Measurements from ENCODE around the gene CACNB2.

The CACNB2 gene

DNA sequence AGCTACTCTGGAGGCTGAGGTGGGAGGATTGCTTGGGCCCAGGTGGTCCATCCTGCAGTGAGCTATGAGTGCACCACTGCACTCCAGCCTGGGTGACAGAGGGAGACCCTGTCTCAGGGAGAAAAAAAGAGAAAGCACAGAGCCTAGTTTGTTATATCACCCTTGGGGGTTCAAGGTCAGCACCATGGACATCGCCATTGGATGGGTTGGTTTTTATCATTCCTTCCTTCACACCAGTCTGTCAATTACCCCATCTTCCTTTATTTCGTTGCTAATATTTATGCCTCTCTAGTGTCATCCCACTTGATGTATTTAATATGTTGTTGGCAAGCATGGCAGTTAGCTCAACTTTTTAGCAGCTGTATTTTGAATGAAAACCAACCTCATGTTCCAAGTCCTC is 328.9 kb downstream of the CACNB2 start:
- no peak for DNase-seq (ENCODE audit: low read depth)
- H3K4me3 ChIP-seq (ENCODE audit: low read depth, low read length) = no peak overlapping the region

DNA sequence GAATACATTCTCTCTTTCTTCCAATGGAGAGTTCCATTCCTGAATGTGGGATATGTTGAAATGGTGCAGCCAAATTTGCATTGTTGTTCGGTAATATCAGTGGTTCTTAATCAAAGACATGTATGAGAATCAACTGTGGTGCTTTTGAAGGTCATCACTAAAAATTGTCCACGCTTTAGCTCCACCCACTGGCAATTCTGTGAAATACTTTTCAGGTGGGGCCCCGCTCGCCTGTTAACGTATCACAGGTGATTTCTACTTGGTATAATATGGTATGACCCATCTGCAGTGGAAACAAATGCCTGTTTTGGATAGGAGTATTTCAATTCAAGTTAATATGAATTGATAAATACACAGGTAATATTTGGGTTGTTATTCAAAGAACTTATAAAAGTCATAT is 332.8 kb downstream of the CACNB2 start:
- no peak overlapping the region for H3K4me3 ChIP-seq (ENCODE audit: low read depth, low read length)
- no peak for DNase-seq (ENCODE audit: low read depth)

DNA sequence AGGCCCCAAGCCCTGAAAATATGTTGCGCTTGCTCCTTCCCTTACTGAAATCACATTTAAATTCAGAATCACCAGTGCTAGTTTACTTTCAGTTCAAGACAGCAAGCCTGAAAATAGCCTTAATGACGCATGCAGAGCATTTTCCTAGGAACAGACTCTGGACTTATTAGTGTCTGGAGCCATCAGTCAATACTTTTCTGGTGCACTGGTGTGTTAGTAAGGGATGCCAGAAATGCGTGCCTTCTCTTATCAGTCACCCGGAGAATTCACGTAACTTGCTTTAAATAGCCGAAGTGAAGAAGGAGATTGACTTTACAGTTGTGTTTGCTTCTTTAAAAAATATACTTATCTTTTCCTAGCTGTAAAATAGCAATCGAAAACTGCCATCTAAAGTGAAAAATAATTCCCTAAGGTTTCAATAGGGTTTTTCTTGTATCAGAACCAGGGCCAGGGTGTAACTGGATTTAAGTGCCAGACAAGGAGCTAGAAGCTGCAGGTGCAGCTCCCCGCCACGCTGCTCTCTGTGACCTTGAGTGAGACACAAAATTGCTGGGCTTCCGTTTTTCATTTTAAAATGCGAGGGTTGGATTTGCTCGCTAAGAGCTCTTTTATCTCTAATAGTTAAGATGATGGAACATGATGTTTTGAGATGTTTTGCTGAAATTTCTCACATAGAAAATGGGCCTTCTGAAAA is 333.3 kb downstream of the CACNB2 start:
- no peak overlapping the region for H3K4me3 ChIP-seq (ENCODE audit: low read depth, low read length)
- no peak for DNase-seq (ENCODE audit: low read depth)

DNA sequence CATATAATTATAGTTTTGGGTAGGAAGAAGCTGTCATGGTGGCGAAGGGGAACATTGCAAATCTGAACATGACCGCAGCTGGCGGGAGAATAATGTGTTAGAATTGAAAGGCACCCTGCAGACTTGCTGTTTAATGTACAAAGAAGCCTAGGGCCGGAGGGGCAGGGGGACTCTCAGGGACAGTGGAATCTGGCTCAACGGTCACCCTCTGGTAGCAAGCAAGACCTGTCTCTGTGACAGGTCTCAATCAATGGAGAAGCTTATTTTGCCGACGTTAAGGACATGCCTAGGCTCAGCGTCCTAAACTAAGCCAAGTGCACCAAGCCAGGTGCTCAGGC is 333.9 kb downstream of the CACNB2 start:
- H3K4me3 ChIP-seq (ENCODE audit: low read depth, low read length) = no peak overlapping the region
- no peak for DNase-seq (ENCODE audit: low read depth)

DNA sequence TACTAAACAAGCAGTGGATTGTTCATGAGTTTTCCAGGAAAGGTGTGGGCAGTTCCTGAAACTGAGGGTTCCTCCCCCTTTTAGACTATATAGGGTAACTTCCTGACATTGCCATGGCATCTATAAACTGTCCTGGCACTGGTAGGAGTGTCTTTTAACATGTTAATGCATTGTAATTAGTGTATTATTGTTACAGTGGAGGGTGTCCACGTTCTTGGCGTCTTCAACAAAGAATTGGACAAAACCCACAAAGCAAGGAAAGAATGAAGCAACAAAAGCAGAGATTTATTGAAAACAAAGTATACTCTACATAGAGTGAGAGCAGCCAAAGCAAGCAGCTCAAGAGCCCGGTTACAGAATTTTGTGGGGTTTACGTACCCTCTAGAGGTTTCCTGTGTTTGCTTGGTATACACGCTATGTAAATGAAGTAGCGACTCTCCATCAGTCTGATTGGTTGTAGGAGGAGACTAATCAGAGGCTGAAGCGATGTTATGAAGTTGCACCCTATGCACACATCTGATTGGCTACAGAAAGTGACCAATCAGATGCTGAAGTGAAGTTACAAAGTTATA is 335.9 kb downstream of the CACNB2 start:
- no peak for DNase-seq (ENCODE audit: low read depth)

DNA sequence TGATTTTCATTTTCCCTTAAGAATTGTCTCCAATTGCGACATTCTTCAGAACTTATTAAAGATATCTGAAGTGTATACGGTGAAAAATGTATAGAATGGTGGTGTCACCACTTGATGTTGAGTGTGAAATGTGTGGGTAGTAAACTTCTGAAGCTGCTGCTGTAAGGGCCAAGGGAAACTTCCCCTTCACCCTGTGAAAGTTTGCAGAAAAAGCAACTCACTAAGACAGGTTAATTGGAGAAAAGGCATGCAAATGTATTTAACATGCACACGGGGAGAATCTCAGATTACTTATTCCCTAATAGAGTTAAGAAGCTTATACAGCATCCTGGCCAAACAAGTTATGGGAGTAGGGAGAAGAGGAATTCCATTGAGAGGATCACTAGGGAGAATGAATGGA is 338.1 kb downstream of the CACNB2 start:
- no peak overlapping the region for H3K4me3 ChIP-seq (ENCODE audit: low read depth, low read length)
- DNase-seq (ENCODE audit: low read depth) = no peak

More for the DNA sequence above, 335.9 kb downstream of the CACNB2 start:
- no peak overlapping the region for H3K4me3 ChIP-seq (ENCODE audit: low read depth, low read length)

DNA sequence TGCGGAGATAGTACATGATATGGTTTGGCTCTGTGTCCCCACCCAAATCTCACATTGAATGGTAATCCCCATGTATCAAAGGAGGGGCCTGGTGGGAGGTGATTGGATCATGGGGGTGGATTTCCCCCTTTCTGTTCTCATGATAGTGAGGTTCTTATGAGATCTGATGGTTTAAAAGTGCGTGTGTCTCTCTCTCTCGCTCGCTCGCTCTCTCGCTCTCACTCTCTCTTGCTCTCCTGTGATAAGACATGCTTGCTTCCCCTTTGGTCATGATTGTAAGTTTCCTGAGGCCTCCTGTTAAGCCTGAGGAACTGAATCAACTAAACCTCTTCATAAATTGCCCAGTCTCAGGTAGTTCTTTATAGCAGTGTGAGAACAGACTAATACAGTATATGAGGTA is 339.3 kb downstream of the CACNB2 start:
- DNase-seq (ENCODE audit: low read depth) = no peak
- no peak overlapping the region for H3K4me3 ChIP-seq (ENCODE audit: low read depth, low read length)

DNA sequence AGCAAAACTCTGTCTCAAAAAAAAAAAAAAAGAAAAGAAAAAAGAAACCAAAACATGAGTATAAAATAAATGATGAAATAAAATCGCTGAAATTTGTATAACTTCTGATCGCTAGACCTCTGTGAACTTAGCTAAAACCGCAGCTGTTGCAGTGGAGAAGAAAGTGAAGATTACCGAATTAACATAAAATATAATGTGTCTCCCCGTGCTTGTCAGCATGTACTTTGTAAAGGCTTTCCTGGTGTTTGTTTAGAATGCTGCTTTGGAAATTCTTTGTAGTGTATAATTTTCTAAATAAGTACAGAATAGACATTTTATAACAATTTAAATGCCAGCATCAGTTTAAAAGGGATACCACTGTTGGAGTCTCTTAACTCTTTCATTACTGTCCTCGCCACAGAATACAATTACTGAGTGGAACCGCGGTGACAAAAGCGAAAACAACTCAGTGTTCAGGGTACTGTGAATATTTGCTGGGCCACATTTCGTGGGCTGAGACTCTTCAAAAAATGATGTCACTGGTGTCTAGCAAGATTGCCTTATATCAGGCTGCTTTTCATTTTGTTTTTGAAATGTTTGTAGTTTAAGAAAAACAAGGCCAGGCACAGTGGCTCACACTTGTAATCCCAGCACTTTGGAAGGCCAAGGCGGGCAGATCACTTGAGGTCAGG is 343.4 kb downstream of the CACNB2 start:
- H3K4me3 ChIP-seq (ENCODE audit: low read depth, low read length) = no peak overlapping the region

DNA sequence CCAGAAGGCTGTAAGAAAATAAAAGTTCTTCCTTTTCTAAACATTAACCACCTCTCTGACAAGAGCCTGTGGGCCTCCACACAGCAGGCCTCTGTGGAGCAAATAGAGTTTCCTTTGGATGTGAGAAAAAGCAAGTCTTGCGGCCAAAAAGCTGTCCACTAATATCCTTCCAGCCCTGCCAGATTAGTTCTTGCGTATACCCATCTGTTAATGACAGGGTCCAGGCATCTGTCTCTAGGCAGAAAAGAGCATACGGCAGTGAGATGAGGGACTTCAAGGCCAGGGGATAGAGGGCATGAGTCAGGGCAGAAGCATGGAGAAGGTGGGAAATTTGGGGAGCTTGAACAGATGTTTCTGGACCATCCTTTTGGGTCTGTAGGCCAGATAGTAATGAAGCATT is 346.2 kb downstream of the CACNB2 start:
- H3K4me3 ChIP-seq (ENCODE audit: low read depth, low read length) = no peak overlapping the region
- DNase-seq (ENCODE audit: low read depth) = no peak

More for the DNA sequence above, 343.4 kb downstream of the CACNB2 start:
- DNase-seq (ENCODE audit: low read depth) = no peak

DNA sequence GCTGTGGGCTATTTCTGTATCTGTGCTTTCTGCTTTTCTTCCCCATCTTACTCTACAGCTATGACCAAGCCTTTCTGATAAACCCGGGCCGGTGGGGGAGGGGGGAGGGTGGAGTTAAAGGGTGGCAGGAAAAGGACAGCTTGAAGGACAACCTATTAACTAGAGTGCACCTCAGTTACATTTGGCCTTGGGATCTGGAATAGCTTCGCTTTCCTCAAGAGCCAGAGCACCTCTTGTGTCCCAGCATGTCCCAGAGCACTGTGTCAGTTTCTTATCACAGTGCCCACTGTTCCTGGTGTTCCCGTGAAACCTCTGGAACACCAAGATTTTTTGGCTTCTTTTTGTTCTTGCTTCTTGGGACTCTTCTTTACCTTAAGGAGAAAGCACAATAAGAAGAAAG is 350.5 kb downstream of the CACNB2 start:
- DNase-seq (ENCODE audit: low read depth) = no peak
- H3K4me3 ChIP-seq (ENCODE audit: low read depth, low read length) = no peak overlapping the region

DNA sequence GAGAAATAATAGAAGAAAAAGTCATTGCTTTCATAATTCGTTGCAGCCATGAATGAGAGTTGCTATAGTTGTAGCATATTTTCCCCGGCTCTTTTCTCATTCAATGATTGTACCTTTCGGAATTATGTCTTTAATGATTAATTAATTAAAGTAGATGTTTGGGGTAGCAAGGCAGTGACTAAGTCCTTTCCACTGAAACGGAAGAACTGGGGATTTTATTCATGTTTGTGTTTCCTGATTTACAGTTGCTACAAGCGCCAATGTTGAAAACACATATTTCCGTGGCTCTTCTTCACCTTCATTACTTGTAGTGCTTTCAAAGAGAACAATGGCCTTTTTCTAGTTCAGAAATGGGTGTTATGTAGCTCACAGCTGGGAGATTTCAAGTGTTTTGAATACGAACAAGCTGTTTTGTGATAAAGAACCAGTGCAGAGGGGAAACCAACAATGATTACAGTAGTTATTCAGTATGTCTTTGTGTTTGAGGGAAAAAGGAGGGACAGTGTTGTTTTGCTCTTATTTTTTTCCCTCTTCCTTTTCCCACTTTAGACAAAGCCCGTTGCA is 357.7 kb downstream of the CACNB2 start:
- DNase-seq (ENCODE audit: low read depth) = no peak
- H3K4me3 ChIP-seq (ENCODE audit: low read depth, low read length) = no peak overlapping the region

DNA sequence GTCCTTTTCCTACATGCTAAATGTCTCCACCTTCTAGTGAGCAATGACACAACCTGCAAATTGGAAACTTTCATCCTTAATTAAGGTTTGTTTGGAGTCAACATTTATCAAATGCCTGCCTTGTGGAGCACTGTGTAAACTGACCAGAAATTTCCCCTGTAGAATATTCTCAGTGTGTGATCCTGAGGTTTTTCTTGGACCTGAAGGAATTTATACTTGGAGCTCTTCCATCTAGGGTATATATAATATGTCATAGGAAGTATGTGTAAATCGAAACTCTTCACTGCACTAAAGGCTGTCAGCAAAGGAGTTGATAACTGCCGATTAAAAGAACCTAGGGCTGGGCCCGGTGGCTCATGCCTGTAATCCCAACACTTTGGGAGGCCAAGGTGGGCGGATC is 358.8 kb downstream of the CACNB2 start:
- H3K4me3 ChIP-seq (ENCODE audit: low read depth, low read length) = no peak overlapping the region
- DNase-seq (ENCODE audit: low read depth) = no peak

DNA sequence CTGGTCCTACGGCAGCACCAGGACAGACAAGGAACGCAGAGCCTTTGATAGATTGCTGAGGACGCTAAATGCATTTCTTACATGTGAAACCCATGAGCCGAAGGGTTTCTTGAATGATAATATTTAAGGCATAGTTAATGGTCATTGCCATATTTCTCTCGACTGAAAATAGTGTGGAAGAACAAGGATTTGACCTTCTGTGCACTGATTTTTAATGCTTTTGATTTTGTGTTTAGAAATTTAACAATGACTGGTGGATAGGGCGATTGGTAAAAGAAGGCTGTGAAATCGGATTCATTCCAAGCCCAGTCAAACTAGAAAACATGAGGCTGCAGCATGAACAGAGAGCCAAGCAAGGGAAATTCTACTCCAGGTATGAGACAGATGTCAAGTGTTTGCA is 360.4 kb downstream of the CACNB2 start:
- DNase-seq (ENCODE audit: low read depth) = no peak
- H3K4me3 ChIP-seq (ENCODE audit: low read depth, low read length) = no peak overlapping the region

DNA sequence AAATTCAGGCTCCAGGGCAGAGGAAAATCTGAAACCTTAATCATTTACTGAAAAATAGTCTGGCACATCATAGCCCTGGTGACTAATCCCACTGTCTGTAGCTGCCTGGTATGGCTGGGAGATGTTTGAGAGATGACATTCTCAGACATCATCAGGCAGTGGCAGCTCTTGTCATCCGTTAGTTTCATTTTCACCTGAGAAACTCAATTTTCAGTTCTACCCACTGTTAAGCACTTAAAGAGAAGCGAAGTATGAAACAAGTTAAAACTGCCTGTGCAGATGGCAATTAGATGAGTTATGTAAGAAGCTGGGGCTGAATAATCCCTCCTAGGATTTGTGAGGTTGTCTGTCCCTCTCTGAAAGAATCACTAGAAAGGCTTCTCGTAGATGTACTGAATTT is 361.0 kb downstream of the CACNB2 start:
- no peak overlapping the region for H3K4me3 ChIP-seq (ENCODE audit: low read depth, low read length)
- DNase-seq (ENCODE audit: low read depth) = no peak

DNA sequence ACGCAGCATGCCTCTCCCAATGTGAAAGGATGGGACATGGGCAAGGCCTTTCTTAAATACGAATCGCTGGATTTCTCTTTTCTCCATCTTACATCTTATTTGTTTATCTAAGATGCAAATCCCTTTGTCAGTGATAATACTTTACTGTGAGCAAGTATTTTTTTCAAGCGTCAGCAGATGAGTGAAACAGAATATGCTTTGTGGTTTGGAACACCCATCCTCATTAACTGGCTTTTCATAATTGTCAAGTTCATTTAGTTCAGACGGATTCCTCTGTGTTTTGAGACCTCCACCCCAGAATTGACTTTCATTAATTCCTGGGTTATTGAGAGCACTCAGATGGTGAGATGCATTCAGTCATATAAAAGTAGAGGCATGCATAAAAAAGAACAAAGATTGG is 361.4 kb downstream of the CACNB2 start:
- no peak overlapping the region for H3K4me3 ChIP-seq (ENCODE audit: low read depth, low read length)
- DNase-seq (ENCODE audit: low read depth) = no peak

DNA sequence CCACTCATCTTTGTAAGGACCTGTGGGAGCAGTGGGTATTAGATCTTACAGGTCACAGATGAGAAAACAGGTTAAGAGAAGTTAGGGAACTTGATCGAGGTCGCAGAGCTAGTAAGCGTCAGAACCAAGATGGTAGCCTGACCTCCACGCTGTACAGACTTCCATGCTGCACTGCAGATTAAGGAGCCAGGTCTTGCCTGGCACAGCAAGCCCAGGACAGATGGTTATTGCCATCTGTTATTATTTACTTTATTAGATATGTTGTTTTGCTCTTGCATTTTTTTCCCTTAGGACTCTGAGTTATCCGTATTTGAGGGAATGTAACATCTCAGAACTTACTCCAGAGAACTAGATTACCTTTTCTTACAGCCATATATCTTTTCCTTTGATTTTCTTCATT is 363.9 kb downstream of the CACNB2 start:
- DNase-seq (ENCODE audit: low read depth) = no peak
- no peak overlapping the region for H3K4me3 ChIP-seq (ENCODE audit: low read depth, low read length)

DNA sequence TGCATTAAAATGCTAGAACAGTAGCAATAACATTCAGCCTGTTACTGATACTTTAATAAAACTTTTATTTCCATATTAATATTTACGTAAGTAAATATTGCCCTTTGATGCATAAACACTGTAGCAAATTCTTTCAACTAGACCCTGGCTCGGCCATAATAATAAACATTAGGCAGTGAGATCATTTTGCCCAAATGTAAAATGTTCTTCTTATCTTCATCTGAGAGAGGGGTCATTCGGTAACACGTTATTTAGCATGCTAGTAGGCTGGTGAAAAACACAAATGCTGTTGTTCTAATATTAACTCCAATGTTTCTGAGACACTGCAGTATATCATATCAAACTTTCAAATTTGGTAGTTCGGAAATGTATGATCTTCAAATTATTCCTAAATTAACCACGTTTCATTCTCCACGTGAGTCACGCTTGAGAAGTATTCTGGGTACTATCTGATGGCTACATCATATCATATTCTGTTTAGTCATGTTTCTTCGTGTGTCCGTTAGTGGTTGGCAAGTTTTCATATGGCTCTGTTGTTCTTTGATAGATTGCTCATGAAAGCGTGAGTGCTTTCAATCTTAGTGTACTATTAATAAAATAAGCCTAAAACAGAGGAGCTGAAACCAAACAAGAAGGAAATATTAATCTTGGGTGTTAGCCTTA is 365.4 kb downstream of the CACNB2 start:
- no peak for DNase-seq (ENCODE audit: low read depth)
- no peak overlapping the region for H3K4me3 ChIP-seq (ENCODE audit: low read depth, low read length)

DNA sequence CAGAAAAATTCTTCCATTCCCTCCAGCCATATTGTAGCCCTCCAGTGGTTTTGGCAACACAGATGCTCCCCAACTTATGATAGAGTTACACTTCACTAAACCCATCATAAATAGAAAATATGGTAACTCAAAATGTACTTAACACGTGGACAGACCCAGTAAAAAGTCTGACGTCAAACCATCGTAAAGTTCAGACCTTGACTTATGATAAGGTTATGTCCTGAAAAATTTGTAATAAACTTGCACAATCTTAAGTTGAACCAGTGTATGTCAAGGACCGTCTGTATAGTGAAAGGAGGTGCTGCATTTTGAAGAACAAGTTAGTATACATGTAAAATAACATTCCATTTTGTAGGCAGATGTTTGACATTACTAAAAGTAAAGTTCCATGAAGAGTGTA is 368.4 kb downstream of the CACNB2 start:
- no peak for DNase-seq (ENCODE audit: low read depth)
- H3K4me3 ChIP-seq (ENCODE audit: low read depth, low read length) = no peak overlapping the region

DNA sequence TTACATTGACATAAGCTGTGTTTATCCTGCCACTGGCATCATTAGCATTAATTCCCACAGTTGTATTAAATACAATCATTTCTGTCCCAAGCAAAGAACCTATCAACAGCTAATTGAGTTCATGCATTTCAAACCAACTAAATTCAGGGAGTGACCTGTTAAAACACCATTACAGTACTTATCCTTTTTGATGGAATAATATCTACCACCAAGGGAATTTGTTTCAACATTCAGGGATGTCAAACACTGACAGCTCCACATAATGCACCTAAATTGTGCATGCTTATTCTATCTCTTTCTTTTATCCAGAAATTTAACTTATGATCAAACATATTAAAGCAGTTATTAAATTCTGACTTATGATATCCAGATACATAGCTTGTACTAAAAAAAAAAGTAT is 374.3 kb downstream of the CACNB2 start:
- H3K4me3 ChIP-seq (ENCODE audit: low read depth, low read length) = no peak overlapping the region
- no peak for DNase-seq (ENCODE audit: low read depth)

DNA sequence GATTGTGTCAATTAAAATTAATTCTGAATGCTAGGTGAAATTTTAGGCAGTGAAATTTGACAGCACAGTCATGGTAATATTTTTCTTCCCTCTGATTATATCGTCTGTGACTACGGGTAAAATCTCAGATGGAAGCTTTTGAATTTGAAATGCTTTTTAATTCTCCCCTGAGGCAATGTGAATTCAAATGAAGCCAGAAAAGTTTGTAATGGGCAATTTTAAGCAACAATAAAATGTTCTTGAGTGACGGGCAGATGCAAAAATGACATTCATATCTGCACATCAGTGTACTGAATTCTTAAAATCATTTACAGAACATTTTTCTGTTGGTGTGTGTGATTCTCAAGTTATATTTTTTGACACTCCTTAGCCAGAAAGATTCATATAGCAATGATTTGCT is 376.6 kb downstream of the CACNB2 start:
- no peak for DNase-seq (ENCODE audit: low read depth)
- H3K4me3 ChIP-seq (ENCODE audit: low read depth, low read length) = no peak overlapping the region

Data from skeletal muscle cell (primary cell).